Astrocyte of the cerebellum (primary cell): Measurements from ENCODE around the gene INPP5A.

Experiments used
- DNase-seq: peaks from one replicate; pipeline ENCODE4 v3.0.0-alpha.2; 2011; ENCODE audit warnings: low read depth
- H3K4me3 ChIP-seq: 2 replicates; pipeline ENCODE4 v1.5.1; 2011; ENCODE audit warnings: mild to moderate bottlenecking, low read depth, low read length, moderate library complexity
- CTCF ChIP-seq: IDR thresholded peaks from 2 replicates; pipeline ENCODE4 v1.5.1; 2012; ENCODE audit warnings: low read length, low read depth, moderate library complexity, mild to moderate bottlenecking; ENCODE audit errors: missing control alignments
- in situ Hi-C: cut with HindIII; loops from 2 replicates; pipeline ENCODE4 v1.10.0; 2017; ENCODE audit warnings: low sequenced_read_pairs

Gene INPP5A

GRCh38 chr10:132674311-132674710 is 136.7 kb downstream of the INPP5A start:
- in situ Hi-C loops: no loop called here
- no peak overlapping the region for H3K4me3 ChIP-seq
- TF ChIP-seq CTCF: no peak
- no peak for DNase-seq

- H3K4me3 ChIP-seq: no peak overlapping the region
- no peak for DNase-seq
- in situ Hi-C loops: no loop called here
- no peak for TF ChIP-seq CTCF
These were observed 137.6 kb downstream of the INPP5A start for GRCh38 chr10:132675031-132675740.

- in situ Hi-C loops: no loop called here
- TF ChIP-seq CTCF: no peak
These were observed 138.8 kb downstream of the INPP5A start for GRCh38 chr10:132676193-132676891.

GRCh38 chr10:132677096-132677472 is 139.5 kb downstream of the INPP5A start:
- no peak overlapping the region for H3K4me3 ChIP-seq
- no peak for DNase-seq
- in situ Hi-C loops: no loop called here
- TF ChIP-seq CTCF: no peak

More at GRCh38 chr10:132676193-132676891, 138.8 kb downstream of the INPP5A start:
- no peak overlapping the region for H3K4me3 ChIP-seq
- no peak for DNase-seq

GRCh38 chr10:132677473-132678227 is 140.1 kb downstream of the INPP5A start:
- in situ Hi-C loops: no loop called here
- DNase-seq: no peak
- no peak for TF ChIP-seq CTCF
- H3K4me3 ChIP-seq: no peak overlapping the region

- DNase-seq: no peak
- H3K4me3 ChIP-seq: no peak overlapping the region
- no peak for TF ChIP-seq CTCF
- in situ Hi-C loops: no loop called here
These were observed 141.0 kb downstream of the INPP5A start for GRCh38 chr10:132678436-132679216.
